AG04450 (cell line): Measurements from ENCODE around the gene MGRN1. TPM values are rescaled to one million over a fixed set of nuclear protein-coding genes. Genes with fewer than 3 reads are reported as not detected.

ENCODE experiments used
- CTCF ChIA-PET: fragments of 300-600, 350-600 bp; formaldehyde crosslinking; extraction: SDS; loops from one replicate; lab custom pipeline; 2022; ENCODE audit warnings: antibody characterized with exemption, inconsistent platforms; lab: Charles Lee
- POLR2A ChIA-PET: fragments of 350-600 bp; formaldehyde crosslinking; extraction: SDS; loops from one replicate; lab custom pipeline; 2021; ENCODE audit warnings: antibody characterized with exemption, inconsistent platforms; lab: Yijun Ruan, JAX
- DNase-seq: peaks from one replicate; pipeline ENCODE4 v3.0.0-alpha.2; 2011; ENCODE audit warnings: low read depth, low spot score
- H3K27ac ChIP-seq: one replicate; pipeline ENCODE4 v1.5.1; 2012; ENCODE audit warnings: low read depth, low read length, control low read depth
- H3K27me3 ChIP-seq: one replicate; pipeline ENCODE4 v1.6.0; 2012; ENCODE audit warnings: low read length; ENCODE audit not compliant: control insufficient read depth, insufficient read depth
- H3K4me3 ChIP-seq: 2 replicates; pipeline ENCODE4 v1.5.1; 2011; ENCODE audit warnings: mild to moderate bottlenecking, low read depth, low read length, control low read depth
- H3K9me3 ChIP-seq: 2 replicates; pipeline ENCODE4 v1.5.1; 2012; ENCODE audit warnings: low read length; ENCODE audit not compliant: control insufficient read depth, insufficient read depth
- CTCF ChIP-seq: IDR thresholded peaks from 2 replicates; pipeline ENCODE4 v1.5.1; 2011; ENCODE audit warnings: low read depth, low read length, control low read depth, inconsistent platforms
- polyA plus RNA-seq: library from polyadenylated mRNA; depleted of rRNA; stranded (reverse); fragments of >200 nt; gene quantifications from 2 replicates; pipeline ENCODE4 v1.2.3, GENCODE V29; 2011

The MGRN1 gene
- polyA plus RNA-seq, 1 experiment = 3.4 TPM

GRCh38 chr16:4641306-4641687 lies 16.7 kb downstream of the MGRN1 start:
- ChIA-PET POLR2A (no interaction called here), CTCF (no interaction called here)
- no peak overlapping the region for H3K4me3 ChIP-seq
- H3K27ac ChIP-seq = no peak overlapping the region
- H3K9me3 ChIP-seq = peaks cover under 1% of the 10 kb centered on the region; the same call in 1 of the 2 replicates
- no peak for DNase-seq
- no peaks in the 10 kb centered on the region for H3K27me3 ChIP-seq
- TF ChIP-seq CTCF = no peak

GRCh38 chr16:4641895-4642294 lies 17.3 kb downstream of the MGRN1 start:
- no peak for TF ChIP-seq CTCF
- H3K4me3 ChIP-seq = no peak overlapping the region
- POLR2A ChIA-PET = no interaction called here
- no peaks in the 10 kb centered on the region for H3K27me3 ChIP-seq
- CTCF ChIA-PET = no interaction called here
- no peak for DNase-seq
- peaks cover 7% of the 10 kb centered on the region; the same call in 1 of the 2 replicates for H3K9me3 ChIP-seq
- H3K27ac ChIP-seq = no peak overlapping the region

- no peak for DNase-seq
Measured at GRCh38 chr16:4646773-4647643, 22.4 kb downstream of the MGRN1 start.

GRCh38 chr16:4647644-4647980 lies 23.0 kb downstream of the MGRN1 start:
- CTCF ChIA-PET = no interaction called here
- Histone ChIP-seq H3K9me3 (peaks cover 20% of the 10 kb centered on the region; the same call in 1 of the 2 replicates), H3K27me3 (no peaks in the 10 kb centered on the region), H3K4me3 (no peak overlapping the region), H3K27ac (no peak overlapping the region)
- no peak for DNase-seq
- POLR2A ChIA-PET = no interaction called here
- TF ChIP-seq CTCF = no peak

More at GRCh38 chr16:4646773-4647643, 22.4 kb downstream of the MGRN1 start:
- no peak for TF ChIP-seq CTCF
- Histone ChIP-seq H3K27me3 (no peaks in the 10 kb centered on the region), H3K27ac (no peak overlapping the region), H3K9me3 (peaks cover 20% of the 10 kb centered on the region; the same call in 1 of the 2 replicates), H3K4me3 (no peak overlapping the region)
- POLR2A ChIA-PET = no interaction called here
- CTCF ChIA-PET = no interaction called here

GRCh38 chr16:4648917-4649316 lies 24.3 kb downstream of the MGRN1 start:
- Histone ChIP-seq H3K27ac (no peak overlapping the region), H3K27me3 (no peaks in the 10 kb centered on the region), H3K9me3 (peaks cover 20% of the 10 kb centered on the region; the same call in 1 of the 2 replicates), H3K4me3 (no peak overlapping the region)
- ChIA-PET POLR2A (no interaction called here), CTCF (interaction anchor here (0.5 to 1.2 kb wide), 2 partner anchors 14 to 64 kb away, joined by 3 to 5 read pairs; no protein-coding TSS in a partner anchor)
- no peak for TF ChIP-seq CTCF
- DNase-seq = no peak
